Colon (tissue), 2 donors: Measurements from ENCODE around the gene NCOA4.
"Not testable (repeated sequence)": the region's sequence is repeated elsewhere in the genome, so short reads cannot be mapped to it uniquely, and the experiment has no call there.

ENCODE experiments used
- FAIRE-seq: peaks from 2 replicates; lab custom pipeline; 2012; peaks lifted over from hg19 to GRCh38; lab: Jason Lieb, UNC
- donor health status: control.
- donor health status: control.

Gene NCOA4

DNA sequence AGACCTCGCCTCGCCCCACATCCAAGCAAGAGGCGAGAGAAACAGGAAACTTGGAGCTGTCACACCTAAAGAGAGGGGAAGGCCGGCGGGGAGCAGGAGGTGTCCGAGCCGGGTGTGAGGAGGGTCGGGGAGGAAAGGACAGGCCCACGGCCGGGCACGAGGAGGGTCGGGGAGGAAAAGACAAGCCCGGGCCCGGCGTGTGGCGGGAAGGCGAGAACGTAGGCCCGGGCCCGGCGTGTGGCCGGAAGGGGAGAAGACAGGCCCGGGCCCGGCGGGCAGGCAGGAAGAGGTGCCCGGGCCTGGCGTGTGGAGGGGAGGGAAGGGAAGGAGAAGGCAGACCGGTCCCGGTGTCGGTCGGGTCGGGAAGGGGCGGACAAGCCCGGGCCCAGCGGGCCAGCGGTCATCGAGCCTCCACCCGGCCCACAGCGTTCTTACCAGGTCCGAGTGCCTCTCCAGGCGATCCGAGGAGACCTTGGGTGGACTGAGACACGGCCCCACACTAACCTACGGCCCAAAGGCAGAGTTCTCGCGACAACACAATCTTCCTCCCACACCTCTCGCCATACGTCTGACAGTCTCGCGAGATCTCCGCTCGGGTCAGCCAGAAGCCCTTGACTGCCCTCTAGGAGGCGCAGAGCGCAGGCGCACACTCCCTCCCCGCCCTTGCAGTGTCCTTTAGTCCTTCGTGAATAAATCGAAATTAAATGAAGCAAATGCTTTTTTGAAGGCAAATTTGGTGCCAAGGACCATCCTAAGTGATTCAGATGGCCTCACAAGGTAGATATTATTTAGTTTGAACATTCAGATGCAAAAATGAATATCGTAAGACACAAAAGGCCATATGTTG, at the start of gene NCOA4:
Gene NCOA4, minus strand, starts transcription at position 533 of the 847 bp plus-strand sequence. CDS start 13,943 bp downstream, outside the sequence.
- no peak for FAIRE-seq

DNA sequence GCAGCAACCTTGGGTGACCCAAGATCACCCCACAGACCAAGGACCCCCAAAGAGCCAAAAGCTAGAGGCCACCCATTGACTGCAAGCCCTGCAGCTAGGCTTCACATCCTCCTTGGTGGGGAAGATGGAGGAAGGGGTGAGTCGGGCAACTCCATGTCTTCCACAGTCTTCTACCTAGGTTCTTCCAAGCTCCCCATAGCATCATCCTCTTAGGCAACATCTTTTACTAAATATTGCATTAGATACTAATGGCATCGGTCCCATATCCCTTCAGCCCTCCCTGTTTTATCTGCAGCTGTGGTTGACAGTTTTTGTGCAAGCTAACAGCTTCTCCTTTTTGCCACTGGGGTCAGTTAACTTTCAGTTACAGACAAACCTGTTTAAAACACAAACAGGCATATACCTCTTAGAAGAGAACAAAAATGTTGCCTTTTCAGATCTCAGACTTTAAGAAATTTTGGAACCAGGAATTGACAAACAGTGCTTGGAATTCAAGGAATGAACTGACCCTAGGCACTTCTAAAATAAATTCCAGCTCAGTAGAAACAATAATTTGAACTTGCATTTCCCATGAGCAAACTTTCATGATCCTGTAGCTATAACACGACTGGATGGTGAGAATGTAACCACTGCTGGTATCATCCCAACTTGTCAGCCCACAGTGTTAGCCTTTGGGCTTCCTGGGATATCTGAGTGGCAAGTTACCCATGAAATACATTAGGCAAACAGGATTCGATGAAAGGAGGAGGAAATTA, 49.6 kb upstream of the NCOA4 start:
- no peak for FAIRE-seq

DNA sequence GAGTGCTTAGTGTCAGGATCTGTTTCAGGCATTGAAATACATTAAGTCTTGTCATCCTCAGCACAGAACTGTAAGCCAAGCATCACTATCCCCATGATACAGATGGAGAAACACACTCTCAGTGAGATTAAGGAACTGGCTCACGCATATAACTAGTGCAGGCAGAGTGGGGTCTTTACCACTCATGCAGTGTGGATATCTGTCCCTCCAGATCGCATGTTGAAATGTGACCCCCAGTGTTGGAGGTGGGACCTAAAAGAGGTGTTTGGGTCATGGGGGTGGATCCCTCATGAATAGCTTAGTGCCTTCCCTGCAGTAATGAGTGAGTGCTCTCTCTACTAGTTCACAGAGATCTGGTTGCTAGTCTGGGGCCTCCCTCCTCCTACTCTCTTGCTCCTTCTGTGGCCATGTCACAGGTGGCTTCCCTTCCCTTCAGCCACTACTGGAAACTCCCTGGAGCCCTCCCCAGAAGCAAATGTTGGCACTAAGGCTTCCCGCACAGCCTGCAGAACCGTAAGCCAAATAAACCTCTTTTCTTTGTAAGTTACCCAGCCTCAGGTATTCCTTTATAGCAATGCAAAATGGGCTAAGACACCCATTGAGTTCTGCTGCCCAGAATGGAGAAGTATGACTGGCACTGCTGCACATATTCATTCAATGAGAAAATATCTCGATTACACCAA, 47.4 kb upstream of the NCOA4 start:
- FAIRE-seq: no peak

DNA sequence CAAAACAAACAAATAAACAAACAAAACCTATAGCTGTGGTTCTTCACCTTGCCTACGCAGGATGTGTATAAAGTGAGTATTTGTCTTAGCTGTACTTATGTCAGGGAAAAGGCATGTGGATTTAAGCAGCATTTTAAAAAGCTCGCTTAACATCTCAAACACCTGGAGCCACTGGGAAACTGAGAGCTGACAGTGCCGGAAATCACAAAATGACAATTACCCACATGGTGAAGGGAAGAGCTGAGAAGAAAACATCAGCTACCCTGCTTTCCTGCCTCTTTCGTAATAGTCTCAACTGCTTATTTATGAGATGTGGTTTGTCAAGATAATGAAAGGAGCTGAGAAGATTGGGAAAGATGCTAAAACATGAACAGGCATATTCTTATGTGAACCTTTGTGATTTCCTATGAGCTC, 46.7 kb upstream of the NCOA4 start:
- no peak for FAIRE-seq

DNA sequence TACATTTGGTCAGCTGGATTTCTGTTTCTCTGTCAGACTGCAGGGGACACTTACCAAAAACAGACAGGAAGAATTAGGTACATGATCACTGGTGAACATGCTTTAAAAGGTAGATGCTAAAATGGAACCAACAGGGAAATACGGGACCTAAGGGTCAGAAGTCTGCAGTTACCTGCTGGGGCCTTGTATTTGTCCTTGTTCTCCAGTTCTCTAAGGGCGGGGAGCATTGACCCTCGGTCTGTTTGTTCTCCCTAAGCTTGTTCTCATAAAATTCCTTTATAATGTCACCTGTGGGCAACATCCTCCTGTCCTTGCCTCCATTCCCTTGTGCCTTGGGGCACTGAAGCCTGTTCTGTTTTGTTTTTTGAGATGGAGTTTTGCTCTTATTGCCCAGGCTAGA, 45.4 kb upstream of the NCOA4 start:
- FAIRE-seq: no peak

DNA sequence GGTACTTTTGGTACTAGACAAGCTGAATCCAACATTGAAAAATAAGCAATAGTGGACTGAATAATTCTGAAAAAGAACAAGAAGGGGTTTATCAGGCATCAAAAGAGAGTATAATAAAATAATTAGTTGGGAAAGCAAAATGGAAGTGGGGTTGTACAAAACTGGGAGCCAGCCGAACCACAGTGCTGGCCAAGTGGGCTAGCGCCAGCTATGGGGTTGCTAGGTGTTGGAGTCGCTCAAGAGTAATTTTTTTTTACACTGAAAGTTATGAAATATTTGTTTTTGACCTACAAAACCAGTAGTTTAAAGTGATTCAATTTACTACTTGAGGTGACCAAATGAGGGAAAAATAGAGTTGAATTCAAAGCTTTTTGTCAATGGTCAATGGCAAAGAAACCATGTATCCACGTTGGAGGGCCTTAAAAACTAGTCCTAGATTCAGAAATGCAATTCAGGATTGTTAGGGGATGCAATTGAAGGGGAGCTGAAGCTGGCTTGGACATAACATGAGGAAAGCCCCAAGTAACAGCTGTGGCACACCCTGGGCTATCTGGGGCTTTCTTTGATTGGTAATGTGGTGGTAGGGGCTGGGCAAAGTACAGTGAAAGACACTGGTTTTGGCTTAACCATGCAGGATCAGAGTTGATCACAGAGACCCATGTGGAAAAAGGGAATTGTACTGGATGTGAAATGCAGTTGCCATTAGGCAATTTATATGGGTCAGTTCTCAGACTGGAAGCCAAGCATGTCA, 43.9 kb upstream of the NCOA4 start:
- no peak for FAIRE-seq

DNA sequence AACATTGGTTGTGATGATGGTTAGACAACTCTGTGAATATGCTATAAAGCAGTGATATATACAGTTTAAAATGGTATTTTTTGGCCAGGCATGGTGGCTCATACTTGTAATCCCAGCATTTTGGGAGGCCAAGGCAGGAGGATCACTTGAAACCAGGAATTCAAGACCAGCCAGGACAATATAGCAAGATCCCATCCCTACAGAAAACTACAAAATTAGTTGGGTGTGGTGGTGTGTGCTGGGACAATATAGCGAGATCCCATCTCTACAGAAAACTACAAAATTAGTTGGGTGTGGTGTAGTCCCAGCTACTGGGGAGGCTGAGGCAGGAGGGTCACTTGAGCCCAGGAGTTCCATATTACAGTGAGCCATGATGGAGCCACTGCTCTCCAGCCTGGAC, 43.1 kb upstream of the NCOA4 start:
- no peak for FAIRE-seq

DNA sequence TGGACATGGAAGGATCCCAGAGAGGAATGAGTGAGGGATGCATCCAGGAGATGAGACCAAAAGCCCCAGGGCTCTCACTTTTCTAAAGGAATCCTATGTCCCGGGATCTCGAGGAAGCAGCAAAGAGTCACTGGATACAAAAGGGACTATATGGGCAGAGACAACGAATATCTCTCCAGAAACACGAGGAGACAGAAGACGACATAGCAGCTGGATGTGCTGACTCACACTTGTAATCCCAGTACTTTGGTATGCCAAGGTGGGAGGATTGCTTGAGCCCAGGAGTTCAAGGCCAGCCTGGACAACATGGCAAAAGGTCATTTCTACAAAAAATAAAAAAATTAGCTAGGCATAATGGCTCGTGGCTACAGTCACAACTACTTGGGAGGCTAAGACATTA, 40.3 kb upstream of the NCOA4 start:
- no peak for FAIRE-seq

DNA sequence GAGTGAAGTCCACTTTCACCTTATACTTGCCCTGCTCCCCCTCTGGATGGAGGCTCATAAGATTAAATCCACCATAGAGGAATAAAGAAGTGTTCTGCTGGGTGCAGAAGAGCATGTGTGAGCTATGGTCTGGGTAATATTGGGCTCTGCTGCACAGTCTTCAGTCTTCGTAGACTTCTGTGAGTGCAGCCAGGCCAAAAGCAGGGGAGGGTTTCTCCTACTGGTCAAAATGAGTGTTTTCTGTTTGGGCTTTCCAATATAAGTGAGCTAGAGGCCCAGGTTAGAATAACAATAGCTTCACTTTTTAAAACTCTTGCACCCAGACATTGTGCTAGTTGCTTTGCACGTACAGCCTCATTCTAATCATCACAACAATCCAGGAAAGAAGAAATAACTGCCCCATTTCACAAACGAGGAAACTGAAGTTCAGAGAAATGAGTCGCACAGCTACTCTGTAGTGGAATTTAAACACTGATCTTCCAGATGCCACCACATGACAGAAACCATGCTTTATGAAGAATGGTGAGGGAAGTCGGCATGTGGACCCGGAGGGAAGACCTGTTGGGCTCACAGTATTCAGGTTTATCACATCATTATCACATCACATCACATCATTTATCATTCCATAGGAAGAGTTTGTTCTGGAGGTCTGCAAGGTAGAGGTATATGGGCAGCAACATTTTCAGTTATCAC, 39.5 kb upstream of the NCOA4 start:
- no peak for FAIRE-seq

DNA sequence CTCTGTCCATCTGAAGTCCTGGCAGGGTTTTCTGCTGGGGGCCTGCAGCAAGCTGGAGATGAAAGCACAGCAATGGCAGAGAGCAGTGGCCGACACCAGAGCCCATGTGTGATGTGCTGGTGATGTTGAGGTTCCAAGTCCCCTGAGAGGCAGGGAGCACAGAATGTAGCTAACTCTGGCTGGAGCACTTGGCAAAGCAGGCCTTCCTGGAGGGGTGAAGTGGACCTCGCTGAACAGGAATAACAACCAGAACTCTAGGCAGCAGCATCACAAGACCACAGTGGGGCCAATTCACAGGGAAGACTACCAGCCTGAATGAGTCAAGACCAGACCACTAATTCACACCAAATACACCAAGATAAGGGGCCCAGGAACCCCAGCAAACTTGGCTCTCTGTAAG, 38.5 kb upstream of the NCOA4 start:
- FAIRE-seq: no peak

DNA sequence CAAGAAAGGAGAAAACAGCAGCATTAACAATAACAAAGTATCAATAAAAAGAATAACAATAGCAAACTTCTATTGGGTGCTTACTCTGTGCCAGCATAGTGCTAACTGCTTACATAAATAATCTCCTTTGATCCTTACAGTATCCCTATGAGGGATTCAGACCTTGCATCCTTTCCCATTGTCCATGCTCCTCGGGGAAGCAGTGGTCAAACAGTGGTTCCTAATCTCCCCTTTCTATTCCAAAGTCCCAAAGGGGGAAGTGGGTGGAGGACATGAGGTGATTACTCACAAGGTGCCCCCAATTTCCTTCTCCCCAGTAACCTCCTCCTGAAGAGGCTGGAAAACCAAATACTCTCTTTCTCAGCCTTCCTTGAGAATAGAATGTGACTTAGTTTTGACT, 37.7 kb upstream of the NCOA4 start:
- FAIRE-seq: no peak

DNA sequence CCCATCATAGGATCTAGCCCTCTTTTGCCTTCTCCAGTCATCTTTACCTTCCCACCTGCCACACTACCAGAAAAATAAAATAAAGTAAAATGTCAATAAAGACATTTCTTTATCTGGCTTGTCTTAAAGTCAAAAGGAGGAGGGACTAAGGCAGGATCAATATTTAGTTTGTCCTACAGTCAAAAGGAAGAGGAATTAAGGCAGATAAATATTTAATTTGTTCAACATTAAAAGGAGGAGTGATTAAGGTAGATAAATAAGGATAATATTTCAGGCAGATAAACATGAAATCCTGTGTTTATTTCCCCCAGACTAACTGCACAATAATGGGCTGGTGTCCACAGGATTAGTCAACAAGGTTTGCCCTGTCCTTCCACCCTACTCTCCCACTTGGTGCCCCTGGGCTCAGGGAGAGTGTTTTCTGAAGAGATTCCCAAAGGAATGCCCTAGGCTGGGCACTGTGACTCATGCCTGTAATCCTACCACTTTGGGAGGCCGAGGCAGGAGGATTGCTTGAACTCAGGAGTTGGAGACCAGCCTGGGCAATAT, 33.9 kb upstream of the NCOA4 start:
- FAIRE-seq: no peak

DNA sequence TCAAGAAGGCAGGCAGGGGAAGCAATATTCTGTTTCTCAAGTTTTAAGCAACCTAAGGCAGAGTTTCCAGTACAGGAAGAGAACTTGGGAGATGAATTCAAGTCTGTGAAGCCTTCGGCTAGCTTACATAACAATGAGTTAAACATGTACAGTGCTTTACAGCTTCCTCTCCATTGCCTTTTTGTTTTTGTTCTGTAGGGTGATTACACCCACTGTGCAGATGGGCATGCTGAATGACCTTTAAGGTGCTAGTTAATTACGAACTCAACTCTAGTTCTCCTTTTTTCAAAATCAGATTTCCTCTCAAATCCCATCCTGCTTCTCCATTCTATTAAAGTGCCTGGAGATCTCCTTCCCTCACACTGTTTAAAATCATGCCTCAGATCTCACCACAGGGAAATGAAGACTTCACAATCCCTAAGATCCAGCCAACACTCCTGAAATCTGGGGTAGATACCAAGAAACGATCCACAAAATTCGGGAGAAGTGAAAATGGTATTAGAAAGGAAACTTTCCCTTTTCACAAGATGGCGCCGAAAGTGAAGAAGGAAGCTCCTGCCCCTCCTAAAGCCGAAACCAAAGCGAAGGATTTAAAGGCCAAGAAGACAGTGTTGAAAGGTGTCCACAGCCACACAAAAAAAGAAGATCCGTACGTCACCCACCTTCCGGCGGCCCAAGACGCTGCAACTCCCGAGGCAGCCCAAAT, 32.5 kb upstream of the NCOA4 start:
- FAIRE-seq: no peak

DNA sequence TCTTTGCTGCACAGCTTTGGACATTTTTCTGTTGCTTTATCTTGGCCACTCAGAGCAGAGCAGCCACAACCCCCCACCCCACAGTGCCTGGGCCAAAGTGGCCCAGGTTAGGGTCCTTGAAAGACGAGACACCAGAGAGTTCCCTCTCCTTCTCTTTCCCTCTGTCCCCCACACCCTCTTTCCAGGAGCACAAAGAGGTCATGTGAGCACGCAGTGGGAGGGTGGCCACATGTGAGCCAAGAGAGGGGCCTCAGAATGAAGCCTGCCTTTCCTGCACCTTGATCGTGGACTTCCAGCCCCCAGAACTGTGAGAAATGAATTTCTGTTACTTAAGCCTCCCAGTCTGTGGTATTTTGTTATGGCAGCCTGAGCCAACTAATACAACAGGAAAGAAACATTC, 30.3 kb upstream of the NCOA4 start:
- no peak for FAIRE-seq

DNA sequence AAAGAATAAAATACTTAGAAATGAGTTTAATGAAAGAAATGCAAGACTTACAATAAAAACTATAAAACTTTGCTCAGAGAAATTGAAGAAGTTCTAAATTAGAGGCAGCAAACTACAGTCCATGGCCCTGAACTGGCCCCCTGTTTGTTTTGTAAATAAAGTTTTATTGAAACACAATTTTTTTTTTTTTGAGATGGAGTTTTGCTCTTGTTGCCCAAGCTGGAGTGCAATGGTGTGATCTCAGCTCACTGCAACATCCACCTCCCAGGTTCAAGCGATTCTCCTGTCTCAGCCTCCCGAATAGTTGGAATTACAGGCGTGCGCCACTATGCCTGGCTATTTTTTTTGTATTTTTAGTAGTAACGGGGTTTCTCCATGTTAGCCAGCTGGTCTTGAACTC, 27.5 kb upstream of the NCOA4 start:
- FAIRE-seq: not testable (repeated sequence)

DNA sequence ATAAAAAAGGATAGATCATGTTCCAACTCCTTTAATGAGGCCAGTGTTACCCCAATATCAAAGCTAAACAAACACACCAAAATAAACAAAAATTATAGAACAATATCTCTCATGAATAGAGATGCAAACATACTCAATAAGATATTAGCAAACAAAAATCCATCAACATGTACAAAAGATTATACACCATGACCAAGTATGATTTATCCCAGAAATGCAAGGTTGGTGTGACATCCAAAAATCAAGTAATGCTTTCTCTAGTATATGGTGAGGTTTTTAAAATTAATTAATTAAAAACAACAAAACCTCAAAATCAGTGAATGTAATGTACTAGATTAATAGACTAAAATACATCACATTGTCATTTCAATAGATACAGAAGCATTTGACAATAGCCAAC, 26.6 kb upstream of the NCOA4 start:
- no peak for FAIRE-seq

DNA sequence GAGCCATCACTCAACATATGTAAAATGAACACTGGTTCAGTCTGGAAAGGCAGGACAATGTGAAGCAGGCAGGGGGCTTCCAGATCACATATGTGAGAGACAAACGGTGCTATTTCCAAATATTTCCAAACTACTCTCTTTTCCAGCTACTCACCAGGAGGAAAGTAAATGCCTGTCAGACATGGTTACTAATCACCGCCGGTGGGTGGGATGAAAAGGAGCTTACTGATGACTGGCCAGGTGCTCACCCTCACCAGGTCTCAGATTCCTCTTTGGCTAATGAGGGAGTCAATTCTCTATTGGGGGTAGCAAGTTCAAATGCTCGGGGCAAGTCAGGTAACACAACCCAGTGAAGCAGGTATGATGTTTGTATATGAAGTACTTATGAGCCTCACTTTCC, 25.3 kb upstream of the NCOA4 start:
- FAIRE-seq: no peak

DNA sequence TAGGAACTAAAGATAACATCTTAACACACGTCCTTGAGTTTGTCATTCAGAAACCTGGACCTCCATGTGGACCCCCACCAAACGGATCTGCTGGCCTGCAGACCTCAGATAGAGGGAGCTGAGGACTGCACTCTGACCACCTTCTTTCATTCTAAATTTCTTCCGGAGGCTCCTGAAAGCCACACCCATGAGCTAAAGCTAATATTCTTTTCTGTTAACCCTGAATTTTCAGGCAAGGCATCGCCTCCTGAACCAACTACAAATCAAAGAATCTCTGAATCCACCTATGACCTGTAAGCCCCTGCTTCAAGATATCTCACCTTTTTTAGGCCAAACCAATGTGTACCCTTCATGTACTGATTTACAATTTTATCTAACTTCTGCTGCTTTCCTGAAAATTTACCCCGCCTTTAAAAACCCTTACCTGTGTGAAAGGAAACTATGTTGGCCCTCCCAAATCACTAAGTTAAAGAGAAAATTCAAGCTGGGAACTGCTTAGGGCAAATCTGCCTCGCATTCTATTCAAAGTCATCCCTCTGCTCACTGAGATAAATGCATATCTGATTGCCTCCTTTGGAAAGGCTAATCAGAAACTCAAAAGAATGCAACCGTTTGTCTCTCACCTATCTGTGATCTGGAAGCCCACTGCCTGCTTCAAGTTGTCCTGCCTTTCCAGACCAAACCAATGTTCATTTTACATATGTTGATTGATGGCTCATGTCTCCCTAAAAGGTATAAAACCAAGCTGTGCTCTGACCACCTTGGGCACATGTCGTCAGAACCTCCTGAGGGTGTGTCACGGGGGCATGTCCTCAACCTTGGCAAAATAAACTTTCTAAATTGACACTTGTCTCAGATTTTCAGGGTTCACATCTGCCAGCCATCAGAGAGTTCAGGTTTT, 23.4 kb upstream of the NCOA4 start:
- no peak for FAIRE-seq

DNA sequence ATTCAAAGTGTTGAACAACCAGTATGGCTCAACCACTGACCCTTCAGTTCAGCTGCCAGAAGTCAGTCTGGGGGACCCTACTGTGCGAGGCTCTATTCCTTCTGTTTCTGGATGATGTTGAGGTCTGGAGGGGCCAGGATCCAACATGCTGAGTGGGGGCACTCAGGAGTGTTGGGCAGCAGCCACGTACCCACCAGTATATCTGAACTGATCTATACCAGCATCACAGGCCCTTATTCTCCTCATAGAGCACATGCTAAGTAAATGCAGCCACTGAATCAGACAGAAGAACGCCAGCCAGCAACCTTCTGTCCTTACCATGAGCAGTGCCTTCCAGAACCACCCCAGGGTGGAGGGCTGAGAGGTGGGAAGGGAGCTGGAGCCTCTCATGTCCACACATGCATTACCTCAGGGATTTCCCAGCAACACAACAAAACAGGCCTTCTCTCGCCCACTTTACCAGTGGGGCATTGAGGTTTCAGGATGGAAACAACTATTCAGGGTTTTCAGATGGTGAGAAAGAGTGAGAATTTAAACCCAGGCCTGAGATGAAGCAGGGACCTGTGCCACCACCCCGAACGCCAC, 22.5 kb upstream of the NCOA4 start:
- no peak for FAIRE-seq
